ENCODE measurements around the gene TRAF3IP1.

The TRAF3IP1 gene

DNA sequence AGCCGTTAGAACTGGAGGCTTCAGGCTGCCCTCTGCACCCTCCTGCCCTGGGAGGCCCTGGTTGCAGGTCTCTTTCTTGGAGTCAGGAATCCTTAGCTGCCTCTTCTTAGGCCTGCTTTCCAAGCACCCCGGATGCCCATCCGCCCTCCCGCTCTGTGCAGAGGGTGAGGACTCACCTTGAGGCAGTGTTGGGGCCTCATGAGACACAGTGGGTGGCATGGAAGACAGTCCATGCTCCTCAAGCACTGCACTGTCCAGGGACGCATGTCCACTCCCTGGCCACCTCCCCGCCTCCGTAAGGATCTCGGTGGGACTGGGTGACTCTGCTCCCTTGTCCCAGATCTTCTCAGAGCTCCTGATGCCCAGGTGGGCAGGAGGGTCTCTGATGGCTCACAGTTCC lies 5.7 kb upstream of the TRAF3IP1 start:
- Histone ChIP-seq H3K9me3 (ENCODE audit: control insufficient read depth, insufficient read depth, low read length) (no peaks in the 10 kb centered on the region), H3K79me2 (ENCODE audit: control insufficient read depth, low read length) (no peaks in the 10 kb centered on the region), H3K27me3 (ENCODE audit: control insufficient read depth, low read length) (no peaks in the 10 kb centered on the region), H3K36me3 (ENCODE audit: control insufficient read depth, low read length) (no peaks in the 10 kb centered on the region), H4K20me1 (ENCODE audit: control insufficient read depth, insufficient read depth, low read depth, low read length) (no peaks in the 10 kb centered on the region), H3K4me3 (ENCODE audit: low read length) (no peak overlapping the region), H3K9me2 (replicated peaks; ENCODE audit: control insufficient read depth, low read length) (no peaks in the 10 kb centered on the region), H3K4me2 (ENCODE audit: low read length) (no peak overlapping the region), H3K27ac (ENCODE audit: low read depth, low read length) (no peak overlapping the region), H3K4me1 (ENCODE audit: control insufficient read depth, low read length) (peaks cover 15% of the 10 kb centered on the region), H3F3A (ENCODE audit: control insufficient read depth, insufficient read depth) (peaks cover 2% of the 10 kb centered on the region; the same call in 1 of the 2 replicates)
- TF ChIP-seq, protein P1, sequence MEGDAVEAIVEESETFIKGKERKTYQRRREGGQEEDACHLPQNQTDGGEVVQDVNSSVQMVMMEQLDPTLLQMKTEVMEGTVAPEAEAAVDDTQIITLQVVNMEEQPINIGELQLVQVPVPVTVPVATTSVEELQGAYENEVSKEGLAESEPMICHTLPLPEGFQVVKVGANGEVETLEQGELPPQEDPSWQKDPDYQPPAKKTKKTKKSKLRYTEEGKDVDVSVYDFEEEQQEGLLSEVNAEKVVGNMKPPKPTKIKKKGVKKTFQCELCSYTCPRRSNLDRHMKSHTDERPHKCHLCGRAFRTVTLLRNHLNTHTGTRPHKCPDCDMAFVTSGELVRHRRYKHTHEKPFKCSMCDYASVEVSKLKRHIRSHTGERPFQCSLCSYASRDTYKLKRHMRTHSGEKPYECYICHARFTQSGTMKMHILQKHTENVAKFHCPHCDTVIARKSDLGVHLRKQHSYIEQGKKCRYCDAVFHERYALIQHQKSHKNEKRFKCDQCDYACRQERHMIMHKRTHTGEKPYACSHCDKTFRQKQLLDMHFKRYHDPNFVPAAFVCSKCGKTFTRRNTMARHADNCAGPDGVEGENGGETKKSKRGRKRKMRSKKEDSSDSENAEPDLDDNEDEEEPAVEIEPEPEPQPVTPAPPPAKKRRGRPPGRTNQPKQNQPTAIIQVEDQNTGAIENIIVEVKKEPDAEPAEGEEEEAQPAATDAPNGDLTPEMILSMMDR (IDR thresholded peaks at IDR 0.05; ENCODE audit: low read depth, low read length, poor library complexity, severe bottlenecking), result no peak
- TF ChIP-seq EZH2phosphoT487 (IDR thresholded peaks at IDR 0.05; ENCODE audit: borderline replicate concordance, low read length), result no peak

DNA sequence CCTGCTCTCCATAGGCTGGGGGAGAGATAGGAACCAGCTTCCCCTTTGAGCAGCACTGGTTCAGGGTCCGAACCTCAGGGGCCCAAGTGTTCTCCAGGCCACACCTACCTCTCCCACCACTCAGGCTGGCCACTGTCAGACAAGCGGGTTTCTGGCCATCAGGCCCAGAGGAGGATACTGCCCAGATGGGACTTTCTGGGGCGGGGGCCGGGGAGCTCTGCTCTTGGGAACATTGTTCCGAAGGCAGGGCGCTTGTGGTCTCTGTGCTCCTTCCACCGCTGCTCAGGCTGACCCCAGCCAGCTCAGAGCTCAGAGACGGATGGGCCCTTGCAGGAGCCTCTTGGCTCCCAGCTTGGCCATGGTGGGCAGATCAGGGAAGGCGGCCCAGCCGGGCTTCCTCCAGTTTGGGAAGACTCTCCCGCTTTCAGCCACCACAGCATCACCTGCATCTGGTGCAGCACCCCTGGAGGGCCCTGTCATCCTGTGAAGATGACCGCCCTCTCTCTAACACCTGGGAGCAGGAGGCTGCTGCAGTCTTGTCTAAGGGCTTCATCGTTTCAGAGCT lies 5.2 kb upstream of the TRAF3IP1 start:
- H3K79me2 ChIP-seq (ENCODE audit: control insufficient read depth, low read length), result no peaks in the 10 kb centered on the region

DNA sequence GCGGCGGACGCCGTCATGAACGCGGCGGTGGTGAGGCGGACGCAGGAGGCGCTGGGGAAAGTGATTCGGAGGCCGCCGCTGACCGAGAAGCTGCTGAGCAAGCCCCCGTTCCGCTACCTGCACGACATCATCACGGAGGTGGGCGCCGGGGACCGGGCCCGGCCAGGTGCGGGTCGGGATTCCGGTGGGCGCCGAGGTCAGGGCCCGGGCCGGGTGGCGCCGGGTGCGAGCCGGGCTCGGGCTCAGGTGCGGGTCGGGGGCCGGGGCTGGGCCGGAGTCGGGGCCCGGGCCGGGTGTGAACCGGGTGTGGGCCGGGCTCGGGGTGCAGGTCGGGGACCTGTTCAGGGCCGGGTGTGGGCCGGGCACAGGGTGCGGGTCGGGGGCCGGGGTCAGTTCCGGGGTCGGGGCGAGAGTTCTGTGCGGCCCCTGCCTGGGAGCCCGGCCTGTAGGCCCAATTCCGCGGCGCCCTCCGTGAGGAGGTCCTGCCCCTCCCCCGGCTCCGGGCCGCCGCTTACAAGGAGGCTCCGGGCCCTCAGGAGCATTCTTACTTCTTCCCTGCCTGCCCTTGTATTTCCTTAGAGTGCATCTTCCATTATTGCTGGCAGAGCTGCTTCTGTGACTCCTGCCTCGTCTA lies 447 bp downstream of the TRAF3IP1 start:
- peaks cover 7% of the 10 kb centered on the region; the same call in 1 of the 2 replicates for H3K79me2 ChIP-seq (ENCODE audit: control insufficient read depth, low read length)
- no peaks in the 10 kb centered on the region for H3K36me3 ChIP-seq (ENCODE audit: control insufficient read depth, low read length)
- no peaks in the 10 kb centered on the region for H4K20me1 ChIP-seq (ENCODE audit: control insufficient read depth, insufficient read depth, low read depth, low read length)
- peaks cover 11% of the 10 kb centered on the region for H3K4me1 ChIP-seq (ENCODE audit: control insufficient read depth, low read length)
- no peak overlapping the region for H3K27ac ChIP-seq (ENCODE audit: low read depth, low read length)
- H3K9me3 ChIP-seq (ENCODE audit: control insufficient read depth, insufficient read depth, low read length), result no peaks in the 10 kb centered on the region
- H3F3A ChIP-seq (ENCODE audit: control insufficient read depth, insufficient read depth), result no peaks in the 10 kb centered on the region
- peak overlapping the region; percentile 76 for H3K4me3 ChIP-seq (ENCODE audit: low read length)
- no peaks in the 10 kb centered on the region for H3K9me2 ChIP-seq (replicated peaks; ENCODE audit: control insufficient read depth, low read length)
- peak overlapping the region; percentile 77 for H3K4me2 ChIP-seq (ENCODE audit: low read length)
- 0 out of 2 replicates have a peak, but pooled peaks cover 2% of the 10 kb centered on the region for H3K27me3 ChIP-seq (ENCODE audit: control insufficient read depth, low read length)
- TF ChIP-seq, protein P1 (IDR thresholded peaks at IDR 0.05; ENCODE audit: low read depth, low read length, poor library complexity, severe bottlenecking), result no peak
- no peak for TF ChIP-seq EZH2phosphoT487 (IDR thresholded peaks at IDR 0.05; ENCODE audit: borderline replicate concordance, low read length)

More for the DNA sequence above, 5.2 kb upstream of the TRAF3IP1 start:
- Histone ChIP-seq H3K9me3 (ENCODE audit: control insufficient read depth, insufficient read depth, low read length) (no peaks in the 10 kb centered on the region), H3K27ac (ENCODE audit: low read depth, low read length) (no peak overlapping the region), H3K27me3 (ENCODE audit: control insufficient read depth, low read length) (0 out of 2 replicates have a peak, but pooled peaks cover 2% of the 10 kb centered on the region), H3F3A (ENCODE audit: control insufficient read depth, insufficient read depth) (peaks cover 2% of the 10 kb centered on the region; the same call in 1 of the 2 replicates), H3K9me2 (replicated peaks; ENCODE audit: control insufficient read depth, low read length) (no peaks in the 10 kb centered on the region), H3K4me2 (ENCODE audit: low read length) (no peak overlapping the region), H4K20me1 (ENCODE audit: control insufficient read depth, insufficient read depth, low read depth, low read length) (no peaks in the 10 kb centered on the region), H3K4me3 (ENCODE audit: low read length) (no peak overlapping the region), H3K4me1 (ENCODE audit: control insufficient read depth, low read length) (peaks cover 19% of the 10 kb centered on the region), H3K36me3 (ENCODE audit: control insufficient read depth, low read length) (no peaks in the 10 kb centered on the region)
- TF ChIP-seq EZH2phosphoT487 (IDR thresholded peaks at IDR 0.05; ENCODE audit: borderline replicate concordance, low read length), result no peak
- TF ChIP-seq, protein P1 (IDR thresholded peaks at IDR 0.05; ENCODE audit: low read depth, low read length, poor library complexity, severe bottlenecking), result no peak
